Measurements from ENCODE around the gene TSPAN14.
A peak's percentile ranks its signal among the peaks of the same experiment; 100 is the strongest.
"Not testable (repeated sequence)": the region's sequence is repeated elsewhere in the genome, so short reads cannot be mapped to it uniquely, and the experiment has no call there.

TSPAN14 gene

GRCh38 chr10:80453842-80454512, at the start of gene TSPAN14:
Gene TSPAN14, plus strand, starts transcription at chr10:80454310. Its CDS starts 34,924 bp downstream, at chr10:80489234.
- peak; percentile 84 for DNase-seq

- DNase-seq = no peak
Measured at GRCh38 chr10:80405035-80405434, 49.1 kb upstream of the TSPAN14 start.

DNA sequence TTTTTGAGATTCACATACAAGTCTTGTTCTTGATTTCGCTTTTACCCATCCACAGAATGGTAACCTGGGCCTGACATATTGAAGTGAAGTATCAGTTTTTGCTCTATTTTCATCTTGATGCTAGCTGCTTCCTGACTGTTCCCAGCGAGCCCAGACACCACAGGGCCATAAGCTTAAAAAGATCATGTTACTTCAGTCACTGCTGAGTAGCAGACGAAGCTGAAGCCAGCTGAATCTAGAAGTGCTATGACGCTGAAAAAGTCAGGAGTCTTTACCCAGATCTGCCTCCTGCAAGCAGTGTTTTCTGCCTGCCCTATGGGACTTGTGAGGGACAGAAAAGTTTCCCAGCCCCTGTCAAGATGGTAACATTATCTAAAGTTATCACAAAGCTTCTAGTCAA, 48.5 kb upstream of the TSPAN14 start:
- no peak for DNase-seq

DNA sequence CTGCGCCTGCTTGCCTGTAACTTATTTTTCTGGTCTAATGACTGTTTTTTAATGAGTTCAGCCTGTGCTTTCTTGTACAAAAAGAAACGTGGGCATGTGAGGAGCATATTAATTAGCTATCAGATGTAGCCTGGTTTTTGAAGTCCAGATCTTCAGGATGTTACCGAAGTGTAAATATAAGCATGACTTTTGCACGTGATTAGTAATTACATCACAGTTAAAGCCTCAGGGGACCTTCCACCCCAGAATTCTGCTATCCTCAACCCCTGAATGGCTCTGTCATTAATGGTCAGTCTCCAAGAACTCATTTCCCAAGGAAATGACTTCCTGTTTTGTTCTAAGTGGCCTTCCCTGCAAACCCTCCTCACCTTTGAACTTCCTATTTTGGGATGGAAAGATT, 47.9 kb upstream of the TSPAN14 start:
- DNase-seq = no peak

DNA sequence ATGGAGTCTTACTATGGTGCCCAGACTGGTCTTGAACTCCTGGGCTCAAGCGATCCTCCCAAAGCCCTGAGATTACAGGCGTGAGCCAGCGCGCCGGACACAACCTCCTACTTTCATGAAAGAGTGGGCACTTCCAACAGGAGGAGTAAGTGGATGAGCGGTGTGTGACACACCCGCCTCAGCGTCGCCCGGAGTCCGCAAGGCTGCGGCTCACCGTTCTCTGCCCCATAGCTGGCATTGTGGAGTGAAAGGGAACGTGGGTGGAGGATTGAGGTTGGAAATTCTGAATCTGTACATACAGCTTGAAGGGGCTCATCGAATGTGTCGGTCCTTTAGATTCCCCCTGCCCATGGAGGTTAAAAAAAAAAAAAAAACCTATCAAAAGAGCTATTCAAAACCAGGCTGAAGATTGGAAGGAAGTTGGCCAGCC, 46.3 kb upstream of the TSPAN14 start:
- peak; percentile 41 for DNase-seq

GRCh38 chr10:80408242-80409101, 45.6 kb upstream of the TSPAN14 start, which contains the start of gene PRXL2A:
Gene PRXL2A, plus strand, starts transcription at chr10:80408551. Its CDS starts 11,917 bp downstream, at chr10:80420468.
- DNase-seq = peak; percentile 86

DNA sequence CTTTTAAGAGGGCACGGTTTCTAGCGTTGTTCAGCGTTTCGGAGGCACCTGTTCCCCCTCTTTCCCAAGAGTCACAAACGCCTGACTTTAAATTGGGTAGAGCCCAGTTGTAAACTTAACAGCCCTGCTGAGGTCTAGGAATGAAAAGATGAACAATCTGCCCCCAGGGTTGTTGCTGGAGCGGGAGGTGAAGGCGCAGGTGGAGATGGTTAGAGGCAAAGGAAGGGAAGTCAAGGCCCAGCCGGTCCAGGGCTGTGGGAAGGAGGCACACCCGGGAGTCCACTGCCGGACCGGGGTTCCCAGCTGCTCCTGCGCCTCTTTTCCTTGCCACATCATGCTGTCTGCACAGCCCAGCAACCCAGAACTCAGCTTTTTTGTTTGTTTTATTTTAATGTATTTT, 45.0 kb upstream of the TSPAN14 start:
- DNase-seq = no peak

DNA sequence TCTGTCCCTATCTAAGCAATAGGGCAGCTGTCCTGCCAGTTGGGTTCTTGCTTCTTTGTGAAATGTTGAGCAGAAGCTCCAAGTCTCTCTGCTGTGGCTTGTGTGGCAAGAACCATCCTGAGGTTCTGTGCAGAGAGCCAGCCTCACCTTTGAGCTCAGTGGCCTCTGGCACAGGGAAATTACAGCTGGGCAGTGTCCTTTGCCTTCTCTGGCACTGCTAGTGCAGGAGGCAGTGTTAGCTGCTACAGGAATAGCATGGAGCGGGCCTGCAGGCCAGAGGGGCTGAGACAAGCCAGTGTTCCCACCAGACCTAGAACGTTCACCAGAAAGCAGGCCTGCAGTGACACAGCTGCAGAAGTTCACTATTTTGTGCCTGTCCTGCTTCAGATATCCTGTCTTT, 44.0 kb upstream of the TSPAN14 start:
- DNase-seq = no peak

DNA sequence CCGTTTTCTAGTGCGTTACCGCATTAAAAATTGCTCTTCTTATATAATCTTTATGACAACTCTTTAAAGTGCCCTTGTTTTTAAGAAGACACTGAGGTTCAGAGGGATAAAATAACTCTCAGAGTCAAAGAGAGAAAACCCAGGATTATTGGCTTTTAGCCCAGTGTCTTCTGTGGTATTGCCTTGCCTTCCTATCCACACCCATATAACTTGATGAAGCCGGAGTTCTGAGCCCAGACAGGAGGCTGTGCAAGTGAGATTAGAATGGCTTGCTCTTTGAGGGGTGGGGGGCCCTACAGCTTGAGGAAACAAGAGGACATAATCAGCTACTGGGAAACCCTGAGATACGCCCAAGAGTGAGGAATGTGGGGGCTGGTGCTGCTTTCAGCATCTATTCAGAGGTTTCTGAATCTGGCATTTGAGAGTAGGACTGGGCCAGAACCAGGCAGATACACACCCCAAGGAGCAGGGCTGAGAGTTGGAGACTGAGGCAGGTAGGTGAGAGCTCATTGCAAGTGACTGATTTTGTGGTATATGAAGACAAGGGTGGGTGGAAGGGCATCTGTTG, 43.4 kb upstream of the TSPAN14 start:
- no peak for DNase-seq

DNA sequence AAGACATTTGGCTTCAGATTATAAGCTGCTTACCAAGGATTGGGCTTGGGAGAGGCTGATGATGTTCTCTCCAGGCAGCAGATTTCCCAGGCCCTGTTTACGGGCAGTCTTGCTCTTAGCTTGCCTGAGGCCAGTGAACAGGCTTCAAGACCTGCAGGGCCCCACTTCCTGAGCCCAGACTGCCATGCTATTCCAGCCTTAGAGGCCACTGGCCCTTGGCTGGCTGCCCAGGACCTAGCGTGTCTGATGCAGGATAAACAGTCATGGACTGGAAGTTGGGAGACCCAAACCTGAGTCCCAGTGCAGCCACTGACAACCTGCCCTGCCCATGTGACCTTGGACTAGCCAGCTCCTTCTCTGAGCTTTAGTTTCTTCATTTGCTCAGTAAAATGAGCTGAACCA, 42.8 kb upstream of the TSPAN14 start:
- no peak for DNase-seq

GRCh38 chr10:80411681-80412220, 42.4 kb upstream of the TSPAN14 start:
- DNase-seq = no peak

- DNase-seq = no peak
Measured at GRCh38 chr10:80412486-80412885, 41.6 kb upstream of the TSPAN14 start.

GRCh38 chr10:80413271-80413996, 40.7 kb upstream of the TSPAN14 start:
- DNase-seq = no peak

- DNase-seq = no peak
Measured at GRCh38 chr10:80414142-80414895, 39.8 kb upstream of the TSPAN14 start.

GRCh38 chr10:80415734-80416478, 38.2 kb upstream of the TSPAN14 start:
- DNase-seq = no peak

DNA sequence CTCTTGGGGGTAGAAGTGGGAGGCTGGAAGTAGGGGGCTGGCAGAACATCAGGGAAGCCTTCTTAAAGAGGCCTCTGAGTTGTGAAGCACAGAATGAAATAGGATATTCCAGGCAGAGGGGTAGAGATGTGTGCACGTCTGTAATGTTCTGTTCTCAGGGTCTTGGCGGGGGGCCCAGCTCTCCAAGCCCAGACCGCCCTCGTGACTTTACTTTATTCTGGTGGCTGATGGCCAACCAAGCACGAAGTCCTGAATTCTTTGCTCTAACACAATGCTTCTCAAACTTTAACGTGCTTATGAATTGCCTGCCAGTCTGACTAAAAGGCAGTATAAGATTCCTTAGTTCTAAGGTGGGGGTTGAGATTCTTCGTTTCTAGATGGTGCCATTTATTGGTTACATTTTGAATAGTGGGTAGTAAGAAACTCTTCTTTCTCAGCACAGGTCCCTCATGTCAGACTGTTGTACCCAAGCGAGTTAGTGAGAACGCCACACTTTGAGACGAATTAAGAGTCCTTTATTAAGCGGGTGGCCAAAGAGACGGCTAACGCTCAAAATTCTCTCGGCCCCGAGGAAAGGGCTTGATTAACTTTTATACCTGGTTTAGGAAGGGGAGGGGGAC, 37.5 kb upstream of the TSPAN14 start:
- DNase-seq = no peak

DNA sequence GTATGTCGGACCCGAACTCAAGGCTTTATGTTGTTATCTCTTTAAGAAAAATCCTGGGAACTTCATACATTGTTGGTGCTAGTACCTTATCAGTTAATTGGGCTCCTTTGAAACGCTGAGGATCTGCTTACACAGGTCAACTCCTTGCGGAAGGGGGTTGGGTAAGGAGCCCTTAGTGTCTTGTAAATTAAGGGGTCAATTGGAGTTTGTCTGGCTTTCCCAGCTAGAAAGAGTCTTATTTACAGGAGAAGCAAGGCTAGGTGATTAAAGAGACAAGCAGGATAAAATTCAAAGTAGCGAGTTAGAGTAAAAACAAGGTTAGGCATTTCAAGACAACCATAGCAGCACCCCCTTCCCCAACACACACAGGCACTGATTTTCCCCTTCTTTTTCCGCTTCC, 36.9 kb upstream of the TSPAN14 start:
- not testable (repeated sequence) for DNase-seq

GRCh38 chr10:80421050-80421706, 32.9 kb upstream of the TSPAN14 start:
- no peak for DNase-seq

GRCh38 chr10:80421707-80422536, 32.2 kb upstream of the TSPAN14 start:
- no peak for DNase-seq

All from activated CD4-positive, alpha-beta T cell treated with anti-CD3 and anti-CD28 coated beads, Interleukin-10, Interleukin-2, amounts not matched to agents 100 ng/mL and 50 ng/mL, durations not matched to agents 16 hours and 8 hours (primary cell).